H1 (cell line): ENCODE results near the gene RIN3. TPM values are rescaled to one million over a fixed set of nuclear protein-coding genes. Genes with fewer than 3 reads are reported as not detected.

Experiments
- CREB1 ChIP-seq: IDR thresholded peaks from 2 replicates; pipeline ENCODE4 v1.6.1; 2012; ENCODE audit warnings: inconsistent platforms
- CTBP2 ChIP-seq: IDR thresholded peaks from 2 replicates; pipeline ENCODE4 v1.7.0; 2011; ENCODE audit warnings: borderline replicate concordance, mild to moderate bottlenecking, moderate library complexity, mixed read lengths, low read length; ENCODE audit not compliant: insufficient read depth, insufficient read length
- GABPA ChIP-seq: IDR thresholded peaks from 2 replicates; pipeline ENCODE4 v1.6.1; 2011; ENCODE audit warnings: mild to moderate bottlenecking, low read length, moderate library complexity, borderline replicate concordance; ENCODE audit not compliant: insufficient read depth
- GTF2F1 ChIP-seq: IDR thresholded peaks from 2 replicates; pipeline ENCODE4 v1.6.1; 2012; ENCODE audit warnings: low read depth, low read length, improper control_type of control experiment, borderline replicate concordance
- TAF1 ChIP-seq: IDR thresholded peaks from 2 replicates; pipeline ENCODE4 v1.6.1; 2011; ENCODE audit warnings: mild to moderate bottlenecking, low read depth, low read length
- TBP ChIP-seq: IDR thresholded peaks from 2 replicates; pipeline ENCODE4 v1.6.1; 2011; ENCODE audit warnings: low read depth, low read length, improper control_type of control experiment
- TEAD4 ChIP-seq: IDR thresholded peaks from 2 replicates; pipeline ENCODE4 v1.6.1; 2012; ENCODE audit warnings: low read depth, low read length, inconsistent platforms, mixed read lengths
- polyA plus RNA-seq, 7 experiments: library from polyadenylated mRNA; depleted of rRNA in 3 of 7; stranded (reverse) in 5 of 7; unstranded in 2 of 7; fragments of >200 nt in 5 of 7; fragments of 200-250 nt in 2 of 7; gene quantifications; 1 replicate in 5 of 7; 2 replicates in 1 of 7; 4 replicates in 1 of 7; pipeline versions ENCODE4 v1.2.1 to v1.2.3, GENCODE V29; 2011 to 2013; ENCODE audit warnings: missing spikeins in 2 of 7, mixed read lengths in 2 of 7
- total RNA-seq: library from RNA; stranded (reverse); fragmentation: NEBNext Ultra II Directional; extraction: Animal tissue kit (Norgen Biotek cat#: 25700); gene quantifications from 2 replicates; pipeline ENCODE4 v1.2.1, GENCODE V29; 2021
- TF ChIP-seq, protein P1 (sequence below), 3 experiments: IDR thresholded peaks; 1 replicate in 2 of 3; 2 replicates in 1 of 3; pipeline versions ENCODE4 v1.5.1 to v1.6.1; 2011; ENCODE audit warnings: low read length in 3 of 3, mild to moderate bottlenecking in 3 of 3, inconsistent platforms in 2 of 3, low read depth in 1 of 3, moderate library complexity in 1 of 3; ENCODE audit not compliant: insufficient read depth in 1 of 3; ENCODE audit errors: control extremely low read depth in 1 of 3

The RIN3 gene
- total and polyA plus RNA-seq, 2 of the 8 experiments (the other 6 are each of a cell fraction or from before 2014, with no cell fraction given): 0.59 to 1.5 TPM

DNA sequence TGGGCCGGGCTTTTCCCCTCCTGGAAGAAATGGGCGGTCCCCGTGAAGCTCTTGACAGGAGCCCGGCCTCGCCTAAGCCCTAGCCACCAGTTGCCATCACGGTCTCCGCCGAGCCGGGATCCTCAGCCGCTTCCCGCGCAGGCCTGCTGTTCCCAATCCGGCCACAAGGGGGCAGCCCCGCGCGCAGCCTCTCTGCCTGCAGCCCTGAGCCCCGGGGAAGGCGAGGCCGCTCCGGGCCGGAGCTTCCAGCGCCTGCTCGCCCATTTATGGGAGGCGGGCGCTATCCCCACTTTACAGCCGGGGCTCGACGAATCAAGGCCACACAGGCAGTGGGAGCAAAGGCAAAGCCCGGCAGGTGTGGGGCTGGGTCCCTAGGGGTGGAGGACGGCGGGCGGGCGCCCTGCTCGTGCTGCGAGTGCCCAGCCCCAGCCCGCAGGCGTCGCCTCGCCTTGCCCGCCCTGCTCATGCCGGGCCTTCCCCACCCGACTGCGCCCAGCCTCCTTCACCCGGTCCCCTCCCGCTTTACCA is 173.4 kb downstream of the RIN3 start (continued):
- TF ChIP-seq, protein P1, sequence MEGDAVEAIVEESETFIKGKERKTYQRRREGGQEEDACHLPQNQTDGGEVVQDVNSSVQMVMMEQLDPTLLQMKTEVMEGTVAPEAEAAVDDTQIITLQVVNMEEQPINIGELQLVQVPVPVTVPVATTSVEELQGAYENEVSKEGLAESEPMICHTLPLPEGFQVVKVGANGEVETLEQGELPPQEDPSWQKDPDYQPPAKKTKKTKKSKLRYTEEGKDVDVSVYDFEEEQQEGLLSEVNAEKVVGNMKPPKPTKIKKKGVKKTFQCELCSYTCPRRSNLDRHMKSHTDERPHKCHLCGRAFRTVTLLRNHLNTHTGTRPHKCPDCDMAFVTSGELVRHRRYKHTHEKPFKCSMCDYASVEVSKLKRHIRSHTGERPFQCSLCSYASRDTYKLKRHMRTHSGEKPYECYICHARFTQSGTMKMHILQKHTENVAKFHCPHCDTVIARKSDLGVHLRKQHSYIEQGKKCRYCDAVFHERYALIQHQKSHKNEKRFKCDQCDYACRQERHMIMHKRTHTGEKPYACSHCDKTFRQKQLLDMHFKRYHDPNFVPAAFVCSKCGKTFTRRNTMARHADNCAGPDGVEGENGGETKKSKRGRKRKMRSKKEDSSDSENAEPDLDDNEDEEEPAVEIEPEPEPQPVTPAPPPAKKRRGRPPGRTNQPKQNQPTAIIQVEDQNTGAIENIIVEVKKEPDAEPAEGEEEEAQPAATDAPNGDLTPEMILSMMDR (IDR thresholded peaks at IDR 0.05; ENCODE audit: control extremely low read depth in 1 of 3, insufficient read depth in 1 of 3, low read depth in 1 of 3, low read length in 3 of 3): peak; percentile 89 to 92 (median 90)
- TF ChIP-seq TAF1 (peak; percentile 84), GABPA (0 out of 2 replicates have a peak, but pooled peaks have one; percentile 52), CREB1 (no peak), CTBP2 (no peak), TEAD4 (peak; percentile 40; the same call in 1 of the 2 replicates), TBP (peak; percentile 70), GTF2F1 (no peak)
